Suprapubic skin (tissue), 3 donors: ENCODE measurements around the gene TOR4A.

Experiments
- CTCF ChIP-seq, 2 donors: fragments of 200-600 bp in 1 of 2; fragments of 450-650 bp in 1 of 2; sonication (generic) in 1 of 2; IDR thresholded peaks; one replicate each; pipeline ENCODE4 v1.5.1; 2016 to 2019; ENCODE audit warnings: antibody characterized with exemption in 2 of 2, mild to moderate bottlenecking in 1 of 2, moderate library complexity in 1 of 2
- EP300 ChIP-seq: sonication (generic); formaldehyde crosslinking; IDR thresholded peaks from one replicate; pipeline ENCODE4 v1.6.1; 2017; ENCODE audit warnings: antibody characterized with exemption
- POLR2A ChIP-seq, 2 donors: fragments of 450-650 bp; IDR thresholded peaks; one replicate each; pipeline ENCODE4 v1.6.1; 2017; ENCODE audit warnings: antibody characterized with exemption in 2 of 2, mild to moderate bottlenecking in 2 of 2, moderate library complexity in 2 of 2

GRCh38 chr9:137234758-137235423 is 42.6 kb upstream of the TOR4A start:
- TF ChIP-seq POLR2A (IDR thresholded peaks at IDR 0.05) (no peak), CTCF (IDR thresholded peaks at IDR 0.05) (no peak), EP300 (no peak)
